ENCODE measurements around the gene GPR139.

The GPR139 gene

GRCh38 chr16:19997734-19998133 lies 76.0 kb downstream of the GPR139 start:
- Histone ChIP-seq H3K9me3 (ENCODE audit: control insufficient read depth, insufficient read depth, low read depth, low read length) (no peaks in the 10 kb centered on the region), H3K27ac (ENCODE audit: extremely low read depth, low read depth, low read length) (no peak overlapping the region), H3K4me1 (ENCODE audit: control insufficient read depth, insufficient read depth, low read length) (no peaks in the 10 kb centered on the region), H3K4me3 (ENCODE audit: low read depth, low read length) (no peak overlapping the region), H3K36me3 (ENCODE audit: control insufficient read depth in 2 of 2, insufficient read depth in 1 of 2, low read length in 2 of 2) (no peaks in the 10 kb centered on the region)
- TF ChIP-seq PBX3 (CRISPR knock-in tag; IDR thresholded peaks at IDR 0.05) = no peak
- TF ChIP-seq ELK4 (IDR thresholded peaks at IDR 0.05; ENCODE audit: borderline replicate concordance, low read depth, low read length) = no peak
- 0 out of 2 replicates have a peak, but pooled peaks have one; percentile 6 for TF ChIP-seq EGR2 (tag by site-specific recombination; IDR thresholded peaks at IDR 0.05; ENCODE audit: low read depth)
- TF ChIP-seq ZNF112 (tag by site-specific recombination; IDR thresholded peaks at IDR 0.05) = no peak
- no peak for TF ChIP-seq ZNF311 (tag by site-specific recombination; IDR thresholded peaks at IDR 0.05; ENCODE audit: borderline replicate concordance)
- TF ChIP-seq ZNF114 (tag by site-specific recombination; IDR thresholded peaks at IDR 0.05) = no peak
- TF ChIP-seq ZEB2 (tag by site-specific recombination; IDR thresholded peaks at IDR 0.05) = no peak
- TF ChIP-seq, protein P1, sequence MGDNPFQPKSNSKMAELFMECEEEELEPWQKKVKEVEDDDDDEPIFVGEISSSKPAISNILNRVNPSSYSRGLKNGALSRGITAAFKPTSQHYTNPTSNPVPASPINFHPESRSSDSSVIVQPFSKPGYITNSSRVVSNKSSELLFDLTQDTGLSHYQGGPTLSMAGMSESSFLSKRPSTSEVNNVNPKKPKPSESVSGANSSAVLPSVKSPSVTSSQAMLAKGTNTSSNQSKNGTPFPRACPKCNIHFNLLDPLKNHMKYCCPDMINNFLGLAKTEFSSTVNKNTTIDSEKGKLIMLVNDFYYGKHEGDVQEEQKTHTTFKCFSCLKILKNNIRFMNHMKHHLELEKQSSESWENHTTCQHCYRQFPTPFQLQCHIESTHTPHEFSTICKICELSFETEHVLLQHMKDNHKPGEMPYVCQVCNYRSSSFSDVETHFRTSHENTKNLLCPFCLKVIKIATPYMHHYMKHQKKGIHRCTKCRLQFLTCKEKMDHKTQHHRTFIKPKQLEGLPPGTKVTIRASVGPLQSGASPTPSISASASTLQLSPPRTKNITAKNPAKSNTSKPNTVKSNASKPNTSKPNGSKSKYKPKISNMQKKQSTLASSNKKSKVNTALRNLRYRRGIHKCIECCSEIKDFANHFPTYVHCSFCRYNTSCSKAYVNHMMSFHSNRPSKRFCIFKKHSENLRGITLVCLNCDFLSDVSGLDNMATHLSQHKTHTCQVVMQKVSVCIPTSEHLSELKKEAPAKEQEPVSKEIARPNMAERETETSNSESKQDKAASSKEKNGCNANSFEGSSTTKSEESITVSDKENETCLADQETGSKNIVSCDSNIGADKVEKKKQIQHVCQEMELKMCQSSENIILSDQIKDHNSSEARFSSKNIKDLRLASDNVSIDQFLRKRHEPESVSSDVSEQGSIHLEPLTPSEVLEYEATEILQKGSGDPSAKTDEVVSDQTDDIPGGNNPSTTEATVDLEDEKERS (tag by site-specific recombination; IDR thresholded peaks at IDR 0.05) = no peak
- ChIA-PET POLR2A (no interaction called here), CTCF (interaction anchor here (0.7 kb wide), 1 partner anchor 13 kb away, joined by 3 read pairs; no protein-coding TSS in a partner anchor)

- ChIA-PET POLR2A (no interaction called here), CTCF (interaction anchor here (0.7 kb wide), 1 partner anchor 13 kb away, joined by 3 read pairs; no protein-coding TSS in a partner anchor)
- TF ChIP-seq ZNF184 (tag by site-specific recombination; IDR thresholded peaks at IDR 0.05) = no peak
- TF ChIP-seq ZNF112 (tag by site-specific recombination; IDR thresholded peaks at IDR 0.05) = no peak
- TF ChIP-seq ZFP37 (tag by site-specific recombination; IDR thresholded peaks at IDR 0.05) = no peak
- no peak for TF ChIP-seq SALL2 (tag by site-specific recombination; IDR thresholded peaks at IDR 0.05; ENCODE audit: borderline replicate concordance)
- TF ChIP-seq ZNF654 (tag by site-specific recombination; IDR thresholded peaks at IDR 0.05; ENCODE audit: low read depth) = no peak
- no peak for TF ChIP-seq ZNF596 (tag by site-specific recombination; IDR thresholded peaks at IDR 0.05)
- TF ChIP-seq ZNF624 (tag by site-specific recombination; IDR thresholded peaks at IDR 0.05) = no peak
- H3K4me1 ChIP-seq (ENCODE audit: control insufficient read depth, insufficient read depth, low read length) = no peaks in the 10 kb centered on the region
- H3K27ac ChIP-seq (ENCODE audit: extremely low read depth, low read depth, low read length) = no peak overlapping the region
- H3K9me3 ChIP-seq (ENCODE audit: control insufficient read depth, insufficient read depth, low read depth, low read length) = no peaks in the 10 kb centered on the region
- no peaks in the 10 kb centered on the region for H3K36me3 ChIP-seq (ENCODE audit: control insufficient read depth in 2 of 2, insufficient read depth in 1 of 2, low read length in 2 of 2)
- no peak overlapping the region for H3K4me3 ChIP-seq (ENCODE audit: low read depth, low read length)
Observed at GRCh38 chr16:19997264-19997663, 76.4 kb downstream of the GPR139 start.

DNA sequence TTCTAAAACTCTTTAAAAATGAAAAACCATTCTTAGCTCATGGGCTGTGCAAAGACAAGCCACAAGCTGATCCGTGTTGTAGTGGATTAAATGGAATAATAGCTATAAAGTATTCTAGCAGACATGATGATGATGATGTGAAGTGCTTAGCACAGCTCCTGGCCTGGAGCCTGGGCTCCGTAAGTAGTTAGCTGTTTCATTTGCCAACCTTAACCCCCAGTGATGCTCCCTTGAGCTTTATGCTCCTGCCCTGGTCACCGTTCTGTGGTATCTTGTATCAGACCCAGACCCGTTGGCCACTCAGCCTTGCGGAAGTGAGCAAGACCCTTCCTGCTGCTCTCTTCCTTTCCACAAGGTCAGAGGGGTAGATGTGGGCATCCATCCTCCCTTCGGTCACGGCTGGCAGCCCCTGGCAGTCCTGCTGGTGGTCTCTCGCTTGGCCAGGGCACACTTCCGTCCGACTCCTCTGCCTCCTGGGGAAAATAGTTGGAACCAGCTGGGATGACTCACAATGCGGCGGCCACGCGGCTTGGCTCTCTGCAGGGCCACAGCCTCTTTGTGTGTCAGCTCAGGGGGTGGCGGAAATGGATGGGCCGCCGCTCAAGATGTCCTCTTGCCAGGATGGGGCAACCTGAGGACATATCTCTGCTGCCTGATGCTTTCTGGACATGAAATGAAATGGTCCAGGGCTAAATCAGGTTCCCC lies 79.1 kb downstream of the GPR139 start:
- Histone ChIP-seq H3K27ac (ENCODE audit: extremely low read depth, low read depth, low read length) (no peak overlapping the region), H3K36me3 (ENCODE audit: control insufficient read depth in 2 of 2, insufficient read depth in 1 of 2, low read length in 2 of 2) (no peaks in the 10 kb centered on the region), H3K4me1 (ENCODE audit: control insufficient read depth, insufficient read depth, low read length) (no peaks in the 10 kb centered on the region), H3K9me3 (ENCODE audit: control insufficient read depth, insufficient read depth, low read depth, low read length) (no peaks in the 10 kb centered on the region), H3K4me3 (ENCODE audit: low read depth, low read length) (no peak overlapping the region)
- ChIA-PET CTCF (no interaction called here), POLR2A (no interaction called here)
- no peak for TF ChIP-seq ZNF558 (tag by site-specific recombination; IDR thresholded peaks at IDR 0.05)
- no peak for TF ChIP-seq ZNF600 (tag by site-specific recombination; IDR thresholded peaks at IDR 0.05)
- no peak for TF ChIP-seq ZNF362 (tag by site-specific recombination; IDR thresholded peaks at IDR 0.05)
- TF ChIP-seq ZIC2 (tag by site-specific recombination; IDR thresholded peaks at IDR 0.05) = peak; percentile 38; the same call in 1 of the 2 replicates
